Stomach (tissue), 9 donors: Measurements from ENCODE around the gene OGFOD2. TPM values are rescaled to one million over a fixed set of nuclear protein-coding genes. Genes with fewer than 3 reads are reported as not detected.

Source experiments
- DNase-seq, 2 donors: peaks; one replicate each; pipeline versions ENCODE4 v3.0.0 to v3.0.0-alpha.2; 2013 to 2019
- H3K27ac ChIP-seq, 5 donors: fragments of 200-600 bp in 4 of 5; sonication (generic) in 4 of 5; one replicate each; pipeline ENCODE4 v1.5.1; 2013 to 2019; ENCODE audit warnings: mild to moderate bottlenecking in 1 of 5, moderate library complexity in 1 of 5
- H3K27me3 ChIP-seq, 3 donors: fragments of 200-600 bp; sonication (generic); one replicate each; pipeline ENCODE4 v1.5.1; 2017 to 2019; ENCODE audit warnings: mixed run types in 1 of 3
- H3K36me3 ChIP-seq, 4 donors: fragments of 200-600 bp; sonication (generic); 1 replicate in 3 of 4; 2 replicates in 1 of 4; pipeline ENCODE4 v1.5.1; 2016 to 2019
- H3K4me1 ChIP-seq, 4 donors: fragments of 200-600 bp; sonication (generic); one replicate each; pipeline ENCODE4 v1.5.1; 2016 to 2019
- H3K4me3 ChIP-seq, 4 donors: fragments of 200-600 bp; sonication (generic) in 3 of 4; one replicate each; pipeline ENCODE4 v1.5.1; 2016 to 2019; ENCODE audit warnings: mild to moderate bottlenecking in 1 of 4
- H3K9me3 ChIP-seq, 4 donors: fragments of 200-600 bp; sonication (generic); one replicate each; pipeline ENCODE4 v1.5.1; 2016 to 2019
- EP300 ChIP-seq: sonication (generic); formaldehyde crosslinking; IDR thresholded peaks from one replicate; pipeline ENCODE4 v1.6.1; 2017; ENCODE audit warnings: antibody characterized with exemption
- POLR2A ChIP-seq, 4 donors: fragments of 450-650 bp; IDR thresholded peaks; one replicate each; pipeline ENCODE4 v1.6.1; 2016; ENCODE audit warnings: antibody characterized with exemption in 4 of 4, control low read depth in 2 of 4, mild to moderate bottlenecking in 1 of 4, moderate library complexity in 1 of 4
- POLR2AphosphoS5 ChIP-seq, 3 donors: sonication (generic); formaldehyde crosslinking; IDR thresholded peaks; one replicate each; pipeline ENCODE4 v1.6.1; 2016; ENCODE audit warnings: antibody characterized with exemption in 3 of 3
- WGBS, 5 donors: extraction: QIAGEN DNeasy Blood & Tissue Kit in 3 of 5; methylation state at CpG; one replicate each; pipeline versions ENCODE4 v1.1.5 to v1.1.7; 2013 to 2018; 5-methylcytosine and 5-hydroxymethylcytosine counted together
- intact Hi-C: fragments of 100-400 bp; cut with DNase I; formaldehyde crosslinking; loops from one replicate; pipeline ENCODE4 v1.15.1; 2023; ENCODE audit warnings: low total_unique reads
- polyA plus RNA-seq, 3 donors: library from polyadenylated mRNA; stranded (reverse); fragments of 200-250 nt; gene quantifications; one replicate each; pipeline ENCODE4 v1.2.3, GENCODE V29; 2013
- total RNA-seq, 5 donors: library from RNA; depleted of rRNA; stranded (reverse); fragments of >200 nt; gene quantifications; one replicate each; pipeline versions ENCODE4 v1.1.0 to v1.2.3, GENCODE V29; 2014 to 2016
- TF ChIP-seq, protein P1 (sequence below), 7 experiments: fragments of 450-650 bp in 4 of 7; fragments of 200-600 bp in 3 of 7; sonication (generic) in 3 of 7; IDR thresholded peaks; one replicate each; pipeline ENCODE4 v1.5.1; 2016 to 2019; ENCODE audit warnings: antibody characterized with exemption in 7 of 7, control low read depth in 2 of 7, mild to moderate bottlenecking in 1 of 7
- donor health status: healthy with polysubstance abuse.
- donor health status: Bipolar disorder and iron deficiency.
- donor health status: healthy.

Gene OGFOD2
- total and polyA plus RNA-seq, 8 donors: 1.7 to 29.2 (median 13.7) TPM

DNA sequence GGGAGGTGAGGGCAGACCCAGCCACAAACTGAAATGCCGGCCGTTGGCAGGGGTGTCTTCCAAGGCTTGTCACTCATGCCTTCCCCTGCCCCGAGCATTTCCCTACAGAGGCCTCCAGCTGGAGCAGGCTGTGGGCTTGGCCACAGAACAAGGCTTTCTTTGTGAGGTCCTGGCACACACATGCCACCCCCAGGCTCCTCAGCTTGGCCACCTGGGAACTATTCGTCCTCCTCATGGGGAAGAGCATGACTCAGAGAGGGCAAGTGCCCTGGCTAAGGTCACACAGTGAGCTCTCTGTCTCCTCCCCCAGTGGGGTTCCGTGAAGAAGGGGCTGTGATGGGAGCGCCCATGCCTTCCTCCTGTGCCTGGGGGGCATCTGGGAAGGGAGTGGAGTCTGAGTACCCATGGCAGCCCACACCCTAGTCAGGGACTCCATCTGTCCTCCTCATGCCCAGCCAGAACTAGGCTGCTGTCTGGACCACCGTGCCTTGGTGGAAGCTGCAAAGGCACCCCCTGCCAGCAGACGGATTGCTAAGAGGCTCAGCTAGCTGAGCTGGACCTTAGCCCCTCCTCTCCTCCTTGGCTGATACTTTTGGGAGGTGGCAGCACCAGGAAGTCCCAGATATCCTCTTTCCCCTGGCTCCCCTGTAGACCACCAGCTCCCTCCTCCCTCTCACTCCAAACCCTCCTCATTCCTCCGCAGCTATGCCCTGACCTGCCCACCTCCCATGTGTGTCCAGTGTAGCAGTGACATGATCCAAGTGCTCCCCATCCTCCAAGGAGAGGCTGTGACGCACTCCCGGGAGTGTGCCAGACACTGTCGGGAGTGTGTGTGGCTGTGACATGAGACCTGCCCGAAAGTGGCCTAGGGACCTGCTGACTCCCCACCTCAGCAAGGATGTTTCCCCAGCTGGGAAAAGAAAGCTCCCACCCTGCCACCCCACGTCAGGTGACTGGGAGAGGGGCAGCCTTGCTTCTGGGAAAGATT, 30.1 kb upstream of the OGFOD2 start:
- Histone ChIP-seq H3K4me3 (no peak overlapping the region), H3K36me3 (peaks cover 0 to 3% (median under 1%) of the 10 kb centered on the region in 4 donors), H3K4me1 (peaks cover 34 to 71% (median 37%) of the 10 kb centered on the region in 4 donors), H3K9me3 (no peaks in the 10 kb centered on the region), H3K27ac (peak overlapping the region in 4 of 5 donors; percentile 39 to 69 (median 48)), H3K27me3 (no peaks in the 10 kb centered on the region)
- intact Hi-C loops: no loop called here
- 41 to 58% (median 51%) methylated on average over 10 to 14 of the region's 14 CpGs for WGBS, 5 donors
- TF ChIP-seq EP300 (no peak), POLR2A (IDR thresholded peaks at IDR 0.05) (no peak), POLR2AphosphoS5 (IDR thresholded peaks at IDR 0.05) (peak in 1 of 3 donors; percentile 38)
- TF ChIP-seq, protein P1, sequence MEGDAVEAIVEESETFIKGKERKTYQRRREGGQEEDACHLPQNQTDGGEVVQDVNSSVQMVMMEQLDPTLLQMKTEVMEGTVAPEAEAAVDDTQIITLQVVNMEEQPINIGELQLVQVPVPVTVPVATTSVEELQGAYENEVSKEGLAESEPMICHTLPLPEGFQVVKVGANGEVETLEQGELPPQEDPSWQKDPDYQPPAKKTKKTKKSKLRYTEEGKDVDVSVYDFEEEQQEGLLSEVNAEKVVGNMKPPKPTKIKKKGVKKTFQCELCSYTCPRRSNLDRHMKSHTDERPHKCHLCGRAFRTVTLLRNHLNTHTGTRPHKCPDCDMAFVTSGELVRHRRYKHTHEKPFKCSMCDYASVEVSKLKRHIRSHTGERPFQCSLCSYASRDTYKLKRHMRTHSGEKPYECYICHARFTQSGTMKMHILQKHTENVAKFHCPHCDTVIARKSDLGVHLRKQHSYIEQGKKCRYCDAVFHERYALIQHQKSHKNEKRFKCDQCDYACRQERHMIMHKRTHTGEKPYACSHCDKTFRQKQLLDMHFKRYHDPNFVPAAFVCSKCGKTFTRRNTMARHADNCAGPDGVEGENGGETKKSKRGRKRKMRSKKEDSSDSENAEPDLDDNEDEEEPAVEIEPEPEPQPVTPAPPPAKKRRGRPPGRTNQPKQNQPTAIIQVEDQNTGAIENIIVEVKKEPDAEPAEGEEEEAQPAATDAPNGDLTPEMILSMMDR (IDR thresholded peaks at IDR 0.05): no peak
- DNase-seq: peak; percentile 69 to 83

DNA sequence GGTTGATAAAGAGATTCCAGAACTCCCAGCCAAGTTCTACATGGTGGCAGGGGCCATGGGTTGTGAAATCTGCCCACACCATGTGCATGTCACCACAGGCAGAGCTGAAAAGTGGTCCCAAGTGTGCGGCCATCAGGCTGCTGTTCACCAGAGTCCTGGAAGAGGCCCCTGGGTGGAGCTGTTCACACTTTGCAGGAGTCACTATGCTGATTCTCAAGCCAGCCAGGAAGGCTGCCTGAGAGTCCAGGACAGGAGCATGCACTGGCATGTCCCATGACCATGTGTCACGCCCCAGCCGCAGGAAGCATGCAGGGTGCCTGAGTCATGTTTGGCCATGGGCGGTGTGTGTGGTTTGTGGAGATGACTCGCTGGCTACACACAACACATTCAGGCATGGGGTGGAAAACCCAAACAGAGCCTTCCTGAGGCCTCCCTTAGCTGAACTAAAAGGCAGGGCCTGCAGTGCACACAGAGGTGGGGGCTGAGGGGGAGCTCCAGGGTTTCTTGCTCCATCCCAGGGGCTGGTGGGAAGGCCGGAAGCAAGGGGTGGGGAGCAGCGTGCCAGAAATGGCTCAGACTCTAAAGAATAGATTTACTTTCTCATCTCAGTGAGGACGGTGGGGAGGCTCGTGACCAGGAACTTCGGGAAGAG, 28.2 kb upstream of the OGFOD2 start:
- 31 to 63% (median 35%) methylated on average over 10 of the region's 10 CpGs for WGBS, 5 donors
- Histone ChIP-seq H3K4me1 (peaks cover 33 to 80% (median 37%) of the 10 kb centered on the region in 4 donors), H3K27ac (peak overlapping the region; percentile 61 to 87 (median 79)), H3K9me3 (no peaks in the 10 kb centered on the region), H3K27me3 (no peaks in the 10 kb centered on the region), H3K4me3 (no peak overlapping the region), H3K36me3 (no peaks in the 10 kb centered on the region)
- TF ChIP-seq POLR2AphosphoS5 (IDR thresholded peaks at IDR 0.05) (peak; percentile 65 to 95 (median 87)), POLR2A (IDR thresholded peaks at IDR 0.05) (no peak)
- intact Hi-C loops: no loop called here
- peak; percentile 85 to 90 for DNase-seq

DNA sequence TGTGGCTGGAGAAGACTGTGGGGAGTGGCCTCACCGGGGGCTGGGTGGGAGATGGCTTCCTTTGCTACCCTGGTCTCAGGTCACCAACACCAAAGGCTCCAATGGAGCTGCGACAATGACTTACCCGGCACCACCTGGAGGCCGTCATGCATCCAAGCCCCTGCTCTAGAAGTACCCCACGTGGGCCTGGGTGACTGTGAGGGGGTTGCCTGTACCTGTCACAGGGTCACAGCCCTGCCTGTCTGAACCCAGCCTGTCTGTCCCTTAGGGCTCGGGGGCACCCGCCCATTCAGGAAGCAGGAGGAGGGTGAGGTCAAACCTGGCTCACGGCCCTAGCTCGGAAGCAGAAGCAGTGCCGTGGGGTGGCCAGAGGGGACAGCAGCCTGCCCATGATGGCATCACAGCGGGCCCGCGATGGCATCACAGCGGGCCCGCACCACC, 27.7 kb upstream of the OGFOD2 start:
- H3K36me3 ChIP-seq: no peaks in the 10 kb centered on the region
- DNase-seq: peak in 1 of 2 donors; percentile 68
- intact Hi-C loops: no loop called here

DNA sequence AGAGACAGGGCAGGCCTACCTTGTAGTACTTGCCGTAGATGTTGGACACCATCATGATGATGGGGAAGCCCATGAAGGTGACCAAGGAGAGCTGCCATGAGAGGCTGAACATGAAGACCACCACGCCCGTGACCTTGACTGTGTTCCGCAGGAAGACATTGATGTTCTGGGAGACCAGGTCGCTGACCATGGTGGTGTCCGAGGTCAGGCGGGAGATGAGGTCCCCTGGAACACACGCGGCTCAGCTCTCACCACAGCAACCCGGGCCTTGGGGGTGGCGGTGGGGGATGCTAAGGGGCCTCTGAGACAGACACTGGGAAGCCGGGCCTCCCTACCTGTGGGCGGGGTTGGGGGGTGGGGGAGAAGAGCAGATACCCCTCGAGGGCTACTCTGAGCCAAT, 26.4 kb upstream of the OGFOD2 start:
- Histone ChIP-seq H3K9me3 (no peaks in the 10 kb centered on the region), H3K4me1 (peaks cover 33 to 77% (median 38%) of the 10 kb centered on the region in 4 donors), H3K27ac (peak overlapping the region in 1 of 5 donors; percentile 70), H3K36me3 (no peaks in the 10 kb centered on the region), H3K4me3 (no peak overlapping the region), H3K27me3 (no peaks in the 10 kb centered on the region)
- 90 to 97% (median 94%) methylated on average over 9 to 14 of the region's 14 CpGs for WGBS, 5 donors
- intact Hi-C loops: no loop called here
- no peak for DNase-seq
- TF ChIP-seq, protein P1 (IDR thresholded peaks at IDR 0.05): no peak
- TF ChIP-seq EP300 (no peak), POLR2AphosphoS5 (IDR thresholded peaks at IDR 0.05) (no peak), POLR2A (IDR thresholded peaks at IDR 0.05) (no peak)

More for the DNA sequence above, 27.7 kb upstream of the OGFOD2 start:
- Histone ChIP-seq H3K4me1 (peaks cover 33 to 86% (median 39%) of the 10 kb centered on the region in 4 donors), H3K27me3 (no peaks in the 10 kb centered on the region), H3K9me3 (no peaks in the 10 kb centered on the region), H3K4me3 (no peak overlapping the region), H3K27ac (peak overlapping the region; percentile 61 to 87 (median 79))
- WGBS, 5 donors: 40 to 57% (median 52%) methylated on average over 8 to 15 of the region's 15 CpGs
- TF ChIP-seq, protein P1 (IDR thresholded peaks at IDR 0.05): peak in 2 of 7 experiments; percentile 13 to 33
- TF ChIP-seq POLR2AphosphoS5 (IDR thresholded peaks at IDR 0.05) (no peak), POLR2A (IDR thresholded peaks at IDR 0.05) (no peak)
